Glutamatergic neuron (in vitro differentiated cells): ENCODE measurements around the gene FBXO28. TPM values are rescaled to one million over a fixed set of nuclear protein-coding genes. Genes with fewer than 3 reads are reported as not detected.

Experiments
- DNase-seq: peaks from one replicate; pipeline ENCODE4 v3.0.0; 2022
- H3K27ac Mint-ChIP-seq: one replicate; pipeline ENCODE4 v1.8.0; 2020; ENCODE audit warnings: mild to moderate bottlenecking, mixed read lengths, inconsistent platforms; ENCODE audit not compliant: unreplicated experiment
- H3K27me3 Mint-ChIP-seq: one replicate; pipeline ENCODE4 v1.8.0; 2020; ENCODE audit warnings: mild to moderate bottlenecking, moderate library complexity, mixed read lengths, inconsistent platforms; ENCODE audit not compliant: unreplicated experiment
- H3K36me3 Mint-ChIP-seq: one replicate; pipeline ENCODE4 v1.8.0; 2020; ENCODE audit warnings: mild to moderate bottlenecking, mixed read lengths, inconsistent platforms; ENCODE audit not compliant: unreplicated experiment
- H3K4me1 Mint-ChIP-seq: one replicate; pipeline ENCODE4 v1.8.0; 2020; ENCODE audit warnings: mild to moderate bottlenecking, low read depth, mixed read lengths, inconsistent platforms; ENCODE audit not compliant: unreplicated experiment
- H3K4me3 Mint-ChIP-seq: one replicate; pipeline ENCODE4 v1.8.0; 2020; ENCODE audit warnings: mild to moderate bottlenecking, mixed read lengths, inconsistent platforms; ENCODE audit not compliant: unreplicated experiment
- H3K9me3 Mint-ChIP-seq: one replicate; pipeline ENCODE4 v1.8.0; 2020; ENCODE audit warnings: mild to moderate bottlenecking, moderate library complexity, mixed read lengths, inconsistent platforms; ENCODE audit not compliant: unreplicated experiment
- total RNA-seq: library from RNA; stranded (reverse); fragmentation: NEBNext Ultra II Directional; extraction: Animal tissue kit (Norgen Biotek cat#: 25700); gene quantifications from one replicate; pipeline ENCODE4 v1.2.1, GENCODE V29; 2021; ENCODE audit not compliant: unreplicated experiment
- TF ChIP-seq, protein P1 (sequence below): fragments of 200-600 bp; sonication (generic); IDR thresholded peaks from one replicate; pipeline ENCODE4 v1.5.0; 2021; ENCODE audit not compliant: partially characterized antibody, unreplicated experiment

FBXO28 gene
- total RNA-seq, 1 donor from 2014 or later, result 29.4 TPM

GRCh38 chr1:224067621-224068457 lies 46.1 kb upstream of the FBXO28 start:
- H3K4me3 Mint-ChIP-seq, result no peak overlapping the region
- TF ChIP-seq, protein P1, sequence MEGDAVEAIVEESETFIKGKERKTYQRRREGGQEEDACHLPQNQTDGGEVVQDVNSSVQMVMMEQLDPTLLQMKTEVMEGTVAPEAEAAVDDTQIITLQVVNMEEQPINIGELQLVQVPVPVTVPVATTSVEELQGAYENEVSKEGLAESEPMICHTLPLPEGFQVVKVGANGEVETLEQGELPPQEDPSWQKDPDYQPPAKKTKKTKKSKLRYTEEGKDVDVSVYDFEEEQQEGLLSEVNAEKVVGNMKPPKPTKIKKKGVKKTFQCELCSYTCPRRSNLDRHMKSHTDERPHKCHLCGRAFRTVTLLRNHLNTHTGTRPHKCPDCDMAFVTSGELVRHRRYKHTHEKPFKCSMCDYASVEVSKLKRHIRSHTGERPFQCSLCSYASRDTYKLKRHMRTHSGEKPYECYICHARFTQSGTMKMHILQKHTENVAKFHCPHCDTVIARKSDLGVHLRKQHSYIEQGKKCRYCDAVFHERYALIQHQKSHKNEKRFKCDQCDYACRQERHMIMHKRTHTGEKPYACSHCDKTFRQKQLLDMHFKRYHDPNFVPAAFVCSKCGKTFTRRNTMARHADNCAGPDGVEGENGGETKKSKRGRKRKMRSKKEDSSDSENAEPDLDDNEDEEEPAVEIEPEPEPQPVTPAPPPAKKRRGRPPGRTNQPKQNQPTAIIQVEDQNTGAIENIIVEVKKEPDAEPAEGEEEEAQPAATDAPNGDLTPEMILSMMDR, result no peak
- DNase-seq, result no peak
- peaks cover 5% of the 10 kb centered on the region for H3K36me3 Mint-ChIP-seq
- H3K4me1 Mint-ChIP-seq, result peaks cover 4% of the 10 kb centered on the region
- no peaks in the 10 kb centered on the region for H3K9me3 Mint-ChIP-seq
- H3K27me3 Mint-ChIP-seq, result no peaks in the 10 kb centered on the region
- peak overlapping the region; percentile 56 for H3K27ac Mint-ChIP-seq

GRCh38 chr1:224068458-224069072 lies 45.3 kb upstream of the FBXO28 start:
- peak overlapping the region; percentile 56 for H3K27ac Mint-ChIP-seq
- peaks cover 5% of the 10 kb centered on the region for H3K36me3 Mint-ChIP-seq
- TF ChIP-seq, protein P1, result no peak
- DNase-seq, result no peak
- peaks cover 4% of the 10 kb centered on the region for H3K4me1 Mint-ChIP-seq
- no peaks in the 10 kb centered on the region for H3K9me3 Mint-ChIP-seq
- no peaks in the 10 kb centered on the region for H3K27me3 Mint-ChIP-seq
- H3K4me3 Mint-ChIP-seq, result no peak overlapping the region

DNA sequence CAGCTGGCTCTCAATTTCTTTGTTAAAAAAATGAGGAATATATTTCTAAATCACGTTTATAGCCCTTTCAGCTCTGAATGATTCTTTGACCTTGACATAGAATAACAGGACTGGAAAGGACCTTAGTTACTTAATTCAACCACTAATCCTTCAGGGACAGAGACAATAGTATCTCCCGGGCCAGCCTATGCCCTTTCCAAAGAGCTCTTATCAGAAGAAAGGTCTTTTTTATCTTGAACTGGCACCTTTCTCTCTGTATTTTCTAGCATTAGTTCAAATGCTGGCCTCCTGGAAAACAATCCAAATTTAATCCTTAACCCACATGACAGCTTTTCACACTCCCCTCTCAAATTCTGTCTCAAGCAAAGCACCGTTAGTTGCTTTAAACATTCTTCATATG lies 44.8 kb upstream of the FBXO28 start:
- no peak for DNase-seq
- Mint-ChIP-seq H3K27me3 (no peaks in the 10 kb centered on the region), H3K4me1 (peaks cover 4% of the 10 kb centered on the region), H3K36me3 (peaks cover 9% of the 10 kb centered on the region), H3K4me3 (no peak overlapping the region), H3K9me3 (no peaks in the 10 kb centered on the region), H3K27ac (no peak overlapping the region)
- TF ChIP-seq, protein P1, result no peak

DNA sequence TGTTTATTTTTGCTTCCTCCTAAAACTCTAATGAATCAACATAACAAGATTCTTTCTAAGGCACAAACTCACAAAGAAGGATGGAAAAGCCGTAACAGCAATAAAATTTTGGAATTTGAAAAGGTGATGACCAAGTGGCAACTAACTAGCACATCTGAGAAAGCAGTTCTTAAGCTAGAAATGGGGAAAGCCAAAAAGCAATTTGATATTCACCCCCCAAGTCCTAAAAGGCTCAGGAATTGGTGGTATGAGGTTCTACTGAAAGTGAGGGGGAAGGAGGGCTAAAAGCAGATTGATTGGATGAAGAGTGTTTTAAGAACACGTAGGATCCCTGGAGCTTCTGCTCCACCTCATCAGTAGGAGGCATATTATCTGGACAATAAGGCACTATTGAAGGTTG lies 43.4 kb upstream of the FBXO28 start:
- Mint-ChIP-seq H3K4me3 (no peak overlapping the region), H3K27ac (no peak overlapping the region)
- DNase-seq, result no peak

More for the DNA sequence above, 43.4 kb upstream of the FBXO28 start:
- TF ChIP-seq, protein P1, result no peak
- H3K36me3 Mint-ChIP-seq, result peaks cover 9% of the 10 kb centered on the region
- no peaks in the 10 kb centered on the region for H3K27me3 Mint-ChIP-seq
- peaks cover 4% of the 10 kb centered on the region for H3K4me1 Mint-ChIP-seq
- H3K9me3 Mint-ChIP-seq, result no peaks in the 10 kb centered on the region
